ENCODE results near the gene UBE3C.
"Not testable (repeated sequence)": the region's sequence is repeated elsewhere in the genome, so short reads cannot be mapped to it uniquely, and the experiment has no call there.

UBE3C gene

DNA sequence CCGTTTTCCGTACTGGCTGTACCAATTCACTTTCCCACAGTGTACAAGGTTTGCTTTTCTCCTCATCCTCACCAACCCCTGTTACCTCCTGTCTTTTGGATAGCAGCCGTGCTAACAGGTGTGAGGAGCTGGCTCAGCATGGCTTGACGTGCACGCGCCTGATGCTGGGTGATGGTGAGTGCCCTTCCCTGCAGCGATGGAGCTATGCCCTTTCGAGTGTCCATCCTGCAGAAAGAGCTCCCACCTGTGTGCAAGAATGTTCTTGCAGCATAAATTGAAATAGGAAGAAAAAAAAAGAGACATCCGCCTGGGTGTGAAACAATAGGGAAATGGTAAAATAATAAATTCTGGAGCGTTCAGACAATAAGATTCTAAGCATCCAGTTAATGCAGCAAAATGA, 9.5 kb upstream of the UBE3C start:
- no peak overlapping the region for H2AFZ ChIP-seq (ENCODE audit: low read depth, low read length)
- H2BK120ac ChIP-seq (ENCODE audit: low read depth, low read length) = no peak overlapping the region
- H3K23ac ChIP-seq (ENCODE audit: low read length in 2 of 2) = no peak overlapping the region
- H2BK5ac ChIP-seq (ENCODE audit: low read depth, low read length, poor library complexity, severe bottlenecking) = no peak overlapping the region
- H3K4me2 ChIP-seq (ENCODE audit: low read length, poor library complexity, severe bottlenecking) = no peak overlapping the region
- no peak overlapping the region for H3K4ac ChIP-seq (ENCODE audit: low read depth in 1 of 2, low read length in 2 of 2)
- no peak overlapping the region for H4K8ac ChIP-seq (ENCODE audit: low read length)
- H2BK15ac ChIP-seq (ENCODE audit: low read depth, poor library complexity, severe bottlenecking) = no peak overlapping the region
- H3K79me1 ChIP-seq (replicated peaks; ENCODE audit: low read length, poor library complexity, severe bottlenecking) = no peaks in the 10 kb centered on the region
- DNase-seq = no peak
- H3K14ac ChIP-seq (ENCODE audit: low read length in 2 of 2) = no peak overlapping the region
- H2AK5ac ChIP-seq (ENCODE audit: low read length, severe bottlenecking) = no peak overlapping the region
- H3K9ac ChIP-seq (ENCODE audit: low read length) = no peak overlapping the region
- H3K36me3 ChIP-seq (ENCODE audit: control insufficient read depth in 1 of 2, insufficient read depth in 2 of 2, low read depth in 1 of 2, low read length in 2 of 2) = no peaks in the 10 kb centered on the region
- no peaks in the 10 kb centered on the region for H3K4me1 ChIP-seq (ENCODE audit: control insufficient read depth, insufficient read depth, low read depth, low read length)
- peaks cover 12% of the 10 kb centered on the region in 2 experiments for H3K27me3 ChIP-seq (ENCODE audit: control insufficient read depth in 1 of 2, insufficient read depth in 1 of 2, low read length in 2 of 2)
- no peaks in the 10 kb centered on the region for H3K9me3 ChIP-seq (ENCODE audit: control insufficient read depth, low read length)
- H3K27ac ChIP-seq (ENCODE audit: low read length, poor library complexity, severe bottlenecking) = no peak overlapping the region
- no peak overlapping the region for H3K4me3 ChIP-seq (ENCODE audit: insufficient read depth in 1 of 2, low read depth in 1 of 2, low read length in 2 of 2)
- 88% methylated on average over 10 of the region's 10 CpGs for WGBS
- no peak overlapping the region for H4K91ac ChIP-seq (ENCODE audit: low read length)
- H2BK12ac ChIP-seq (ENCODE audit: low read length in 2 of 2) = no peak overlapping the region
- H3K18ac ChIP-seq (ENCODE audit: low read depth in 1 of 2, low read length in 2 of 2) = no peak overlapping the region

DNA sequence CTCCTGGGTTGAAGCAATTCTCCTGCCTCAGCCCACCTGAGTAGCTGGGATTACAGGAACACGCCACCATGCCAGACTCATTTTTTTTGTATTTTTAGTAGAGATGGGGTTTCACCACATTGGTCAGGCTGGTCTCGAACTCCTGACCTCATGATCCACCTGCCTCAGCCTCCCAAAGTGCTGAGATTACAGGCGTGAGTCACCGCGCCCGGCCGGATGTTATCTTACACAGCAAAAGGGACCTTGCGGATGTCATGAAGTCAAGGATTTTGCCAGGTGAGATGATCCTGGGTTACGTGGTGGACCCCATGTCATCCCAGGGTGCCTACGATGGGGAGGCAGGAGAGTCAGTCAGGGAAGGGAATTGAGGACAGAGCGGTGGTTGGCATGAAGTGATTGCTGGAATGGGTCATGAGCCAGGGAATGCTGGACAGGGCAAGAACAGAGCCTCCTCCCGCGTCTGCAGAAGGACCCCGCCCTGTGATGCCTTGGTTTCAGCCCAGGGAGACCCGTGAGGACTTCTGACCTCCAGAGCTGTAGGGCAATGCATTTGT, 8.7 kb upstream of the UBE3C start:
- Histone ChIP-seq H2BK12ac (ENCODE audit: low read length in 2 of 2) (no peak overlapping the region), H3K14ac (ENCODE audit: low read length in 2 of 2) (no peak overlapping the region), H3K4me2 (ENCODE audit: low read length, poor library complexity, severe bottlenecking) (no peak overlapping the region), H3K9ac (ENCODE audit: low read length) (no peak overlapping the region), H4K91ac (ENCODE audit: low read length) (no peak overlapping the region), H3K23ac (ENCODE audit: low read length in 2 of 2) (peak overlapping the region in 1 of 2 experiments; percentile 14), H3K9me3 (ENCODE audit: control insufficient read depth, low read length) (no peaks in the 10 kb centered on the region), H3K18ac (ENCODE audit: low read depth in 1 of 2, low read length in 2 of 2) (no peak overlapping the region), H3K36me3 (ENCODE audit: control insufficient read depth in 1 of 2, insufficient read depth in 2 of 2, low read depth in 1 of 2, low read length in 2 of 2) (no peaks in the 10 kb centered on the region), H2AK5ac (ENCODE audit: low read length, severe bottlenecking) (no peak overlapping the region), H3K4me3 (ENCODE audit: insufficient read depth in 1 of 2, low read depth in 1 of 2, low read length in 2 of 2) (no peak overlapping the region), H3K4ac (ENCODE audit: low read depth in 1 of 2, low read length in 2 of 2) (no peak overlapping the region), H3K79me1 (replicated peaks; ENCODE audit: low read length, poor library complexity, severe bottlenecking) (no peaks in the 10 kb centered on the region), H2BK5ac (ENCODE audit: low read depth, low read length, poor library complexity, severe bottlenecking) (no peak overlapping the region), H3K27ac (ENCODE audit: low read length, poor library complexity, severe bottlenecking) (no peak overlapping the region), H3K27me3 (ENCODE audit: control insufficient read depth in 1 of 2, insufficient read depth in 1 of 2, low read length in 2 of 2) (peaks cover 12 to 16% of the 10 kb centered on the region in 2 experiments), H4K8ac (ENCODE audit: low read length) (no peak overlapping the region), H3K4me1 (ENCODE audit: control insufficient read depth, insufficient read depth, low read depth, low read length) (no peaks in the 10 kb centered on the region), H2BK120ac (ENCODE audit: low read depth, low read length) (no peak overlapping the region), H2BK15ac (ENCODE audit: low read depth, poor library complexity, severe bottlenecking) (no peak overlapping the region), H2AFZ (ENCODE audit: low read depth, low read length) (no peak overlapping the region)
- WGBS = 86% methylated on average over 15 of the region's 15 CpGs
- no peak for DNase-seq

DNA sequence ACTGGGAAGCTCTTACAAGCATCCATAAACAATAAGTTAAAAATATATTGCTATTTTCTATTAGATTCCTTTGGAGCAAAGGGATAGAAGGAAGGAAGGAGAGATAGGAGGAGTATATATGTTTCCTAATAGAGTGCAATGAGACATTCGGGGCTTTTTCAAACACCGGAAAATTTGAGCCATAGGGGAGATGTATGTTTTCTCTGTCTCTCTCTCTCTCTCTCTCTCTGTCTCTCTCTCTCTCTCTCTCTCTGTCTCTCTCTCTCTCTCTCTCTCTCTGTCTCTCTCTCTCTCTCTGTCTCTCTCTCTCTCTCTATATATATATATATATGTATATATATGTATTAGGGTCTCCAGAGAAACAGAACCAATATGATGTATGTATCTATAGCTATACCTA, 7.9 kb upstream of the UBE3C start:
- not testable (repeated sequence) for H2AFZ ChIP-seq (ENCODE audit: low read depth, low read length); DNase-seq; H3K9me3 ChIP-seq (ENCODE audit: control insufficient read depth, low read length); H3K14ac ChIP-seq (ENCODE audit: low read length in 2 of 2); H3K36me3 ChIP-seq (ENCODE audit: control insufficient read depth in 1 of 2, insufficient read depth in 2 of 2, low read depth in 1 of 2, low read length in 2 of 2); H2BK120ac ChIP-seq (ENCODE audit: low read depth, low read length); H3K79me1 ChIP-seq (replicated peaks; ENCODE audit: low read length, poor library complexity, severe bottlenecking); H4K91ac ChIP-seq (ENCODE audit: low read length); H3K4me1 ChIP-seq (ENCODE audit: control insufficient read depth, insufficient read depth, low read depth, low read length); H3K4me2 ChIP-seq (ENCODE audit: low read length, poor library complexity, severe bottlenecking); H2BK5ac ChIP-seq (ENCODE audit: low read depth, low read length, poor library complexity, severe bottlenecking); H3K18ac ChIP-seq (ENCODE audit: low read depth in 1 of 2, low read length in 2 of 2); H3K23ac ChIP-seq (ENCODE audit: low read length in 2 of 2); H2BK12ac ChIP-seq (ENCODE audit: low read length in 2 of 2); H3K9ac ChIP-seq (ENCODE audit: low read length); H4K8ac ChIP-seq (ENCODE audit: low read length); H3K4me3 ChIP-seq (ENCODE audit: insufficient read depth in 1 of 2, low read depth in 1 of 2, low read length in 2 of 2); H3K27ac ChIP-seq (ENCODE audit: low read length, poor library complexity, severe bottlenecking); H2AK5ac ChIP-seq (ENCODE audit: low read length, severe bottlenecking); H3K4ac ChIP-seq (ENCODE audit: low read depth in 1 of 2, low read length in 2 of 2); H2BK15ac ChIP-seq (ENCODE audit: low read depth, poor library complexity, severe bottlenecking)
- H3K27me3 ChIP-seq (ENCODE audit: control insufficient read depth in 1 of 2, insufficient read depth in 1 of 2, low read length in 2 of 2) = peaks cover 12 to 16% of the 10 kb centered on the region in 2 experiments
- WGBS = no CpG with 5 or more reads among the region's 2 CpGs

DNA sequence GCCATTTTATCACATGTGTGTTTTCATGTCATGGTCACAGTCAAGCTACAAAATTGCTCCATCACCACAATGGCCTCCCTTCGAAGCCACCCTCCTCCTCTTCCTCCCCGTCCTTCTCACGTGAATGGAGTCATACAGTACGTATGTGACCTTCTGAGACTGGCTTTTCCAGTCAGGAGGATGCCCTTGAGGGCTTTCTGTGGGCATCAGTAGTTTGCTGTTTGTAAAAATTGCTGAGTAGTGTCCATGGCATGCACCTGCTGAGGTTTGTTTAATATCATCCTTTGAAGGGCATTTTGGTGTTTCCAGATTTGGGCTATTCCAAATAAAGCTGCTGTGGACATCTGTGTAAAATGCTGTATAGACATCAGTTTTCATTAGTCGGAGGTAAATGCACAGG, 5.9 kb upstream of the UBE3C start:
- H2AK5ac ChIP-seq (ENCODE audit: low read length, severe bottlenecking) = no peak overlapping the region
- H3K4me3 ChIP-seq (ENCODE audit: insufficient read depth in 1 of 2, low read depth in 1 of 2, low read length in 2 of 2) = no peak overlapping the region
- no peaks in the 10 kb centered on the region for H3K9me3 ChIP-seq (ENCODE audit: control insufficient read depth, low read length)
- H2BK12ac ChIP-seq (ENCODE audit: low read length in 2 of 2) = no peak overlapping the region
- 75% methylated on average over 5 of the region's 5 CpGs for WGBS
- no peak overlapping the region for H2BK5ac ChIP-seq (ENCODE audit: low read depth, low read length, poor library complexity, severe bottlenecking)
- no peak overlapping the region for H3K18ac ChIP-seq (ENCODE audit: low read depth in 1 of 2, low read length in 2 of 2)
- no peak overlapping the region for H4K8ac ChIP-seq (ENCODE audit: low read length)
- no peaks in the 10 kb centered on the region for H3K79me1 ChIP-seq (replicated peaks; ENCODE audit: low read length, poor library complexity, severe bottlenecking)
- no peaks in the 10 kb centered on the region for H3K4me1 ChIP-seq (ENCODE audit: control insufficient read depth, insufficient read depth, low read depth, low read length)
- no peak overlapping the region for H3K4ac ChIP-seq (ENCODE audit: low read depth in 1 of 2, low read length in 2 of 2)
- no peaks in the 10 kb centered on the region for H3K36me3 ChIP-seq (ENCODE audit: control insufficient read depth in 1 of 2, insufficient read depth in 2 of 2, low read depth in 1 of 2, low read length in 2 of 2)
- H3K9ac ChIP-seq (ENCODE audit: low read length) = no peak overlapping the region
- no peak overlapping the region for H3K23ac ChIP-seq (ENCODE audit: low read length in 2 of 2)
- H3K27me3 ChIP-seq (ENCODE audit: control insufficient read depth in 1 of 2, insufficient read depth in 1 of 2, low read length in 2 of 2) = peaks cover 7 to 16% of the 10 kb centered on the region in 2 experiments
- H2BK120ac ChIP-seq (ENCODE audit: low read depth, low read length) = no peak overlapping the region
- H3K4me2 ChIP-seq (ENCODE audit: low read length, poor library complexity, severe bottlenecking) = no peak overlapping the region
- H4K91ac ChIP-seq (ENCODE audit: low read length) = no peak overlapping the region
- H3K27ac ChIP-seq (ENCODE audit: low read length, poor library complexity, severe bottlenecking) = no peak overlapping the region
- H2AFZ ChIP-seq (ENCODE audit: low read depth, low read length) = no peak overlapping the region
- H2BK15ac ChIP-seq (ENCODE audit: low read depth, poor library complexity, severe bottlenecking) = no peak overlapping the region
- H3K14ac ChIP-seq (ENCODE audit: low read length in 2 of 2) = no peak overlapping the region
- no peak for DNase-seq

All from mesenchymal stem cell (in vitro differentiated cells and primary cell).